C4-2B (cell line): ENCODE data around the gene EFCAB5.

ENCODE experiments used
- H3K27ac ChIP-seq: fragments of 450-650 bp; 2 replicates; pipeline ENCODE4 v1.5.1; 2017
- ZFX ChIP-seq: fragments of 450-650 bp; IDR thresholded peaks from 2 replicates; pipeline ENCODE4 v1.6.1; 2017
- TF ChIP-seq, protein P1 (sequence below): fragments of 450-650 bp; conservative IDR thresholded peaks from 2 replicates; pipeline ENCODE4 v1.5.1; 2017; ENCODE audit warnings: mild to moderate bottlenecking

EFCAB5 gene

DNA sequence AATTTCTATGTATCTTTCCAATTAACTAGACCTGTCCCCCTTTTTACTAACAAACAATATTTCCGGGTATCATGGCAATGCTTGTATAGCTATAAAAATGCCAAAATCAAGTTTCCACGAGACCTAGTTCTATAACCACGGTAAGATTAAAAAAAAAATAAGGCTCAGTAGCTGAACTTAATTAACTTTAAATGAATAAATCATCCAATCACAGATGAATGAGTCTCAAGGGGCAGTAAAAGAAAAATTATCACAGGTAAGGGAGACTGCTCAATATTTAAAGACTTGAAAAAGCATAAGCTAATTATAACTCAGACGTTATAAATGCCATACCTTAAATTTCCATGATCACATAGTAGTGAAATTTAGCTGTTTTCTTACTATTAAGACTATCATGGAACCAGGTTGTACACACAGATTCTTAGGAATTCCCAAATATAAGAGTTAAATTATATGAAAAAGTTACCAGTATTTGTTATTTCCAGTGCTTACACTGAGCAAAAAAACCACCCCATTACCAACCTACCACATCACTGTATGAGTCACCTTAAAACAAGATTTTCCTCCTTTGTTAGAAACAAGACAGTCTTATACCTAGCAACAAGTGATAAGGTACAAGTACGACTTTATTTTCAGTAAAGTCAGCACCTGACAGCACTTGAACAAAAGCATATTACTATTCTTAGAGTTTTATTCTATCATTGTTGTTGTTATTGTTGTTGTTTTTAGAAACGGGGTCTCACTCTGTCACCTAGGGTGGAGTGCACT, 32.0 kb upstream of the EFCAB5 start:
- no peak overlapping the region for H3K27ac ChIP-seq
- no peak for TF ChIP-seq ZFX
- TF ChIP-seq, protein P1, sequence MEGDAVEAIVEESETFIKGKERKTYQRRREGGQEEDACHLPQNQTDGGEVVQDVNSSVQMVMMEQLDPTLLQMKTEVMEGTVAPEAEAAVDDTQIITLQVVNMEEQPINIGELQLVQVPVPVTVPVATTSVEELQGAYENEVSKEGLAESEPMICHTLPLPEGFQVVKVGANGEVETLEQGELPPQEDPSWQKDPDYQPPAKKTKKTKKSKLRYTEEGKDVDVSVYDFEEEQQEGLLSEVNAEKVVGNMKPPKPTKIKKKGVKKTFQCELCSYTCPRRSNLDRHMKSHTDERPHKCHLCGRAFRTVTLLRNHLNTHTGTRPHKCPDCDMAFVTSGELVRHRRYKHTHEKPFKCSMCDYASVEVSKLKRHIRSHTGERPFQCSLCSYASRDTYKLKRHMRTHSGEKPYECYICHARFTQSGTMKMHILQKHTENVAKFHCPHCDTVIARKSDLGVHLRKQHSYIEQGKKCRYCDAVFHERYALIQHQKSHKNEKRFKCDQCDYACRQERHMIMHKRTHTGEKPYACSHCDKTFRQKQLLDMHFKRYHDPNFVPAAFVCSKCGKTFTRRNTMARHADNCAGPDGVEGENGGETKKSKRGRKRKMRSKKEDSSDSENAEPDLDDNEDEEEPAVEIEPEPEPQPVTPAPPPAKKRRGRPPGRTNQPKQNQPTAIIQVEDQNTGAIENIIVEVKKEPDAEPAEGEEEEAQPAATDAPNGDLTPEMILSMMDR, result no peak

DNA sequence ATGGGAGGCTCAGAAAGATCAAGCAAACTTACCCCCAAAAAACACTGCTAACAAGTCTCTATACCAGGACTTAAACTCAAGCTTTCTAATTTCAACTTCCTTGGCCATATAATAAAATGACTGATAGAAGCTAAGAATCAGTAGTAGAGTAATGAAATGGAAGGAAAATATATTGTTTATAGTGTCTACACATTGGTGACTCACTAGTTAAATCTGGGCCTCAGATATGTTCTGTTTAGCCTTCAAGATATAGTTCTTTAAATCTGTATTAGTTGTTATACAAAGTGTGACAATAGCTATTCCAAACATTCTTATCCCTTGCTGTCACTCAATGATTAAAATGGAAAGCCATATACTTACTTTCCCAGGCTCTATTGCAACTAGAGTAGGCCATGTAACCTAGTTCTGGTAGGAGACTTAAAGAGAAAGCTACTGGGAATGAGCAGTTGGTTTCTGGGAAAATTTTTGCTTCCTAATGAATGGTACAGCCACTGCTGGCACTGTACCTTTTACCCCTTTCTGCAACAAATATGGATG, 29.7 kb upstream of the EFCAB5 start:
- H3K27ac ChIP-seq, result no peak overlapping the region
- TF ChIP-seq, protein P1, result no peak
- no peak for TF ChIP-seq ZFX

DNA sequence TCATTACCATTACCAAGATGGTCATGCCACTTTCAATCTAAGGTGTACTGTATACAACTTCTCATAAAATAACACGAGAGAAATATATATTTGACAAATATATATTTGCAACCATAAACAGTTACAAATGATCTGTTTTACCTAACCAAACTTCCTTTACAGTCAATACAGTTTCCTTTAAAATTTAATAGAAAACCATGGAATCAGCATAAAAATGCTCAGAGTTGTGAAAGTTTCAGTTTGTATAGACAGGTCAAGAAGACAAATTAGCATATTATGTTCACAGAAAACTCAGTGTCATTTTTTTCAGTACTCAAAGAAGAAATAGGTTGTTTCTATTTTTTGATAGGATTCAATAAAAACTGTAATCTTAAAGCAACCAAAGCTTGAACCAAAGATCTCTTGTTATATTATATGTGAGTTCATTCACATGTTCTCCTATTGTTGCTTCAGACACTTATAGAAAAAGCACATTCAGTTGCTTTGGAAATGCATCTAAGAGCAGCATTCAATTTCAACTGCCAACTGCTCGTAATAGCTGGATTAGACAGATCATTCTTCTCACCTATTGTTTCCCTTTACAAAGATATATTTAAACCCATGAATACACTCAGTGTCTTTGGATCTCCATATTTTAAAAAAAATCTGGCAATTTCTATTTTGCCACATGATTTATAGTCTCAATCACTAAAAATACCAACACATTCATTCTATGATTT, 26.5 kb upstream of the EFCAB5 start:
- no peak overlapping the region for H3K27ac ChIP-seq
- TF ChIP-seq ZFX, result no peak
- TF ChIP-seq, protein P1, result no peak

DNA sequence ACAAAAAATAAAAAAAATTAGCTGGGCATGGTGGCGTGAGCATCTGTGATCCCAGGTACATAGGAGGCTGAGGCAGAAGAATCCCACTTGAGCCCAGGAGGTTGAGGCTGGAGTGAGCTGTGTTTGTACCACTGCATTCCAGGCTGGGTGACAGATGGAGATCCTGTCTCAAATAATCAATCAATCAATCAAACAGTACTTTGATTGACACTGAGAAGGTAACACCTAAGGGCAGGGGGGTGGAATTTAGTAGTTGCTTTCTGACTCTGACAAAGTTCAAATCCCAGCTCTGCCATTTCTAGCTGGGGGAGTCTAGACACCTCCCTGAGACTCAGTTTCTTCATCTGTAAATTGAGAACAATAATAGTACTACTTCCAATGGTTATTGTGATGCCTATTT, 23.4 kb upstream of the EFCAB5 start:
- no peak overlapping the region for H3K27ac ChIP-seq
- TF ChIP-seq, protein P1, result no peak
- no peak for TF ChIP-seq ZFX

DNA sequence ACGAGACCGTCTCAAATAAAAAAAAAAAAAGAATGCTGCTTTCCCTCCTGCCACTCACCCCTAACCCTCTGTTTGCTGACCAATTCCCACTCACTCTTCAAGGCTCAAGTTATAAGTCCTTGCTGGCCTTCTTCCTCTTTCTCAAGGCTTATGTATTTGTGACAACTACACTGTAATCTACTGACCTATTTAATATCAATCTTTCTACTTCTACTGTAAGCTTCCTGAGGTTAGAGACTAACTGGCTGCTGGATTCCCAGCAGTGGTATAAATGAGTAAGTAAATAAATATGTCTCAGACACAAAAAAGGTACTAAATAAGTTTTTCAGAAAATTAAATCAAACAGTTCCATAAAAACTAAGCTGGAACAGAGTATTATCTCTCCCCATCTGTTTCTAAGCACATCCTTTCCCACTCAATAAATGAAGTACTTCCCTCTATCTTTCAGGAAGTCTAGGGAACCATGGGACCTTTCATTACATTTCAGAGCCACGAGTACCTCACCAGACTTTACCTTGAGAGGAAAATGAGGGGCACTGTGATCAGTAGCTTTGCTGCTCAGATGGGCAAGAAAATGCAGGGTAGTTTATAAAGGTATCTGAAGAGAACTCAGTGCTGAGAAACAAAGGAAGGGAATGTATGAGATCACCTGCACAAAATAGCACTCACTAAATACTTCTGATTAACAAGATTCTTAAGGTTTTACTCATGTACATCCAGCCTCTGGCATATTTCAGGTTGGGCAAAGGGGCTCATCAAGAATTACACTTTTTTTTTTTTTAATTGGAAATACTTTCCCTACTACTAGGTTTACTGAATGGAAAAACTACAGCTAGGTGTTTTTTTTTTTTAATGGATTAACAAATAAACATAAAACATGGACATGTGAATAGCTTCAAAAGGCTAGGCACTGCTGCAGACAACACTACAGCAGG, 22.2 kb upstream of the EFCAB5 start:
- no peak overlapping the region for H3K27ac ChIP-seq
- TF ChIP-seq, protein P1, result no peak
- no peak for TF ChIP-seq ZFX

DNA sequence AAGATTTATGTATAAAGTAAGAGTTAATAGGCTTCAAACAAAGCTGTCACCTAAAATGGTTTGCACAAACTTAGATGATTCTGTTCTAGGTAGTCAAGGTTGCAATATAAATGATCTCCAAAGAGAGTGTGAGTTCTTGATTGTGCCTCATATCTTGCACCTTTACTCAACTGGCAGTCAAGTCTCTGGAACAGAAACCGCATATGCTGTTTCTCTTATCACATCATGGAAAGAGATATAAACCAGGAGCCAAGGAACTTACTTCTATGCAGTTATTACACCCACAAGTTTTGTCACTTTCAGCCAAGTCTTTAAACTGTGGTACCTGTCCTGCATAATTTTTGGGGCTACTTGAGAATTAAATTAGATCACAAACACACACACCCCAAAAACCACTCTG, 16.6 kb upstream of the EFCAB5 start:
- TF ChIP-seq, protein P1, result no peak
- TF ChIP-seq ZFX, result no peak

More for the DNA sequence above, 16.6 kb upstream of the EFCAB5 start:
- no peak overlapping the region for H3K27ac ChIP-seq
